GM23338 (cell line): ENCODE data around the gene CMIP.

ENCODE experiments used
- CTCF ChIP-seq, 2 experiments: fragments of 200-600 bp in 1 of 2; sonication (generic) in 1 of 2; conservative IDR thresholded peaks; 2 replicates each; pipeline versions ENCODE4 v1.5.1 to v1.6.1; 2016 to 2017; ENCODE audit warnings: antibody characterized with exemption in 2 of 2, low read depth in 2 of 2, mild to moderate bottlenecking in 2 of 2, moderate library complexity in 1 of 2
- EZH2 ChIP-seq: fragments of 200-600 bp; sonication (generic); IDR thresholded peaks from one replicate; pipeline ENCODE4 v1.8.0; 2017; ENCODE audit warnings: antibody characterized with exemption, mild to moderate bottlenecking, low read depth; ENCODE audit not compliant: unreplicated experiment
- EZH2phosphoT487 ChIP-seq: fragments of 200-600 bp; sonication (generic); IDR thresholded peaks from one replicate; pipeline ENCODE4 v1.8.1; 2018; ENCODE audit warnings: antibody characterized with exemption; ENCODE audit not compliant: unreplicated experiment
- POLR2AphosphoS5 ChIP-seq: IDR thresholded peaks from 2 replicates; pipeline ENCODE4 v1.6.1; 2016; ENCODE audit warnings: antibody characterized with exemption, low read depth
- REST ChIP-seq: IDR thresholded peaks from one replicate; pipeline ENCODE4 v1.6.1; 2018; ENCODE audit warnings: antibody characterized with exemption; ENCODE audit not compliant: unreplicated experiment

GRCh38 chr16:81565321-81566028, 120.9 kb downstream of the CMIP start:
- TF ChIP-seq CTCF (conservative IDR thresholded peaks at IDR 0.05; ENCODE audit: low read depth in 2 of 2) (no peak), EZH2 (no peak), EZH2phosphoT487 (no peak), POLR2AphosphoS5 (no peak), REST (no peak)
